Testis (tissue), 2 donors: ENCODE results near the gene DYNC1LI2.

Experiments
- CTCF ChIP-seq, 3 experiments: fragments of 450-650 bp in 2 of 3; fragments of 200-600 bp in 1 of 3; sonication (generic) in 1 of 3; IDR thresholded peaks; one replicate each; pipeline ENCODE4 v1.5.1; 2016 to 2019; ENCODE audit warnings: antibody characterized with exemption in 3 of 3, mild to moderate bottlenecking in 2 of 3, moderate library complexity in 1 of 3
- POLR2A ChIP-seq: fragments of 450-650 bp; IDR thresholded peaks from one replicate; pipeline ENCODE4 v1.6.1; 2017; ENCODE audit warnings: antibody characterized with exemption, mild to moderate bottlenecking, moderate library complexity

GRCh38 chr16:66735891-66736290, 15.5 kb downstream of the DYNC1LI2 start:
- TF ChIP-seq CTCF (IDR thresholded peaks at IDR 0.05): no peak
- no peak for TF ChIP-seq POLR2A
